GM15510 (cell line): ENCODE measurements around the gene STC2.
A peak's percentile ranks its signal among the peaks of the same experiment; 100 is the strongest.

ENCODE experiments used
- POLR2A ChIP-seq: IDR thresholded peaks from 3 replicates; pipeline ENCODE4 v1.6.1; 2011; ENCODE audit warnings: borderline replicate concordance; ENCODE audit not compliant: insufficient read length; ENCODE audit errors: extremely low read depth

Gene STC2

DNA sequence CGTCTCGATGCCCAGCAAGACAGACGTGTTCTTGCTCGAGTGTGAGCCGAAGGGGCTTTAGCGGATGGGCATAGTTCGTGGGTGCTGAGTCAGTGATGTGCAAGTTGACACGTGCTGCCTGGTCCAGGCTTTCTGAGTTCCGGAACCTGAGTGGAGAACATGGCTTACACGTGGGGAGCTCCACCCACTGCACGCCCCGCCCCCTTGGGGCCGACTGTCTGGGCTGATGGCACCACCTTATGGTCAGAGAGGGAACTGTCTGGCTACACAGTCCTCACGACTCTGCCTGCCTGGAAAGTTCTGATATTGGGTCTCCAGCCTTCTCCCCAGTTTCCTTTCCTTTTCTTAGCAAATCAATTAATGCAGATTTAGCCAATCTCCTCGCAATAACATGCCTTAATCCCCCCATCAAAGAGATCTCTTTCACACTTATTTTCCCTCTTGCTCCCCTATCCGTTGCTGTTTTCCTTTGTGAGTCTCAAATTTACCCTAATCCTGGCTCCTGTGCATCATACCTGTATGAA is 3.8 kb upstream of the STC2 start:
- TF ChIP-seq POLR2A = peak; percentile 29

DNA sequence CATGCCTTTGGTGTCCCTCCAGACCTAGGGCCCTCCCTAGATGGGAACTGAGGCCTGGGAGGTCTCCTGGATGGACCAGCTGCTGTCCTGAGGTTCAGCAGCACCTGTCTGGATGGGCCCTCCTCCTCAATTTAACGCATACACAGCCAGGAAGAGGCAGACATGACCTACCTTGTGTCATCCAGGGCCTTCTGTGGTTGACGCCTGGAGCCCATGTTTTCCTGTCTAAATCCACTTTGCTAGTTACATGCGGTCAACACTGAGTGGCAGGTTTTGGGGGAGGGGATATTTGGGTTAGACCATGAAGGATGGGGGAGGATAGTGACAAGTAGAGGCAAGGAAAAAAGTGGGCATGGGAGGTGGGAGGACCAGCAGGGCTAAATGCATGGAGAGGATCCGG is 3.1 kb upstream of the STC2 start:
- no peak for TF ChIP-seq POLR2A

DNA sequence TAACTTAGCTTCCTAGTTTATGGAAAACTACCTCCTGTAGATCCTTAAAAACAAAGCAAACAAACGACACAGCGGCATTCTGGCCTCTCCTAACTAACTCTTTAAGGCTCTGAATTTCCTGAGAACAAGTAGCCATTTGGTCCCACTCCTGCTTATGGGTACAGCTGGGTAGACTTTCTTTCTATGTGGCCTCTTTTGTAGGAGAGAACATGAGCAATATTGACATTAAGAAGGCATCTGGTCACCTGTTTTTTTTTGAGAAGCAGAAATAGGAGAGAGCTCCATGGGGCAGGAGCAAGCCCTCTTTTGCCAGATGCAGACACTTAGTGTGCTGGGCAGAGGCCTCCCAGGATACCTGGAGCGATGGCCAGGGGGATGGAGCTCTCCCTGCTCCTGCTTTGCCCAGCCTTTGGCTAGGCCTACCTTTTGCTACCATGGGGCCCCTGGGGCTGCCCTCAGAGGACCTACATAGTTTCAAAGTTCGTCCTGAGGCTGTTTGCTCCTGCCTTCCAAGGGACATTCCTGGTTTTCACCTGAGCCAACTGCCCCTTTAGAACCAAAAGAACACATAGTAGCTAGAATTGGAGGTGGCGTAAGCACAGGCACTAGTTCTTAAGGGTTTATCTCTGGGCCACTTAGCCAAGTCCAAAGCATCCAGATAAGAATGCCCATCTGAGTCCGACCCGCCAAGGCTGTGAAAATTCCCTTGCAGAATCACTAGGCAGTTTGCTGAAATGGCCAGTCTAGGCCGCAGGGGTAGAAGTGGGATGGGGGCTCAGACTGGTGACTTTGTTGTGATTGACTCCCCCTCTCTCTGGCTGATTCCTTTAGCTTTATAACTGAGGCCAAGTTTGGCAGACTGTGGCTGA is 2.4 kb upstream of the STC2 start:
- TF ChIP-seq POLR2A = no peak

DNA sequence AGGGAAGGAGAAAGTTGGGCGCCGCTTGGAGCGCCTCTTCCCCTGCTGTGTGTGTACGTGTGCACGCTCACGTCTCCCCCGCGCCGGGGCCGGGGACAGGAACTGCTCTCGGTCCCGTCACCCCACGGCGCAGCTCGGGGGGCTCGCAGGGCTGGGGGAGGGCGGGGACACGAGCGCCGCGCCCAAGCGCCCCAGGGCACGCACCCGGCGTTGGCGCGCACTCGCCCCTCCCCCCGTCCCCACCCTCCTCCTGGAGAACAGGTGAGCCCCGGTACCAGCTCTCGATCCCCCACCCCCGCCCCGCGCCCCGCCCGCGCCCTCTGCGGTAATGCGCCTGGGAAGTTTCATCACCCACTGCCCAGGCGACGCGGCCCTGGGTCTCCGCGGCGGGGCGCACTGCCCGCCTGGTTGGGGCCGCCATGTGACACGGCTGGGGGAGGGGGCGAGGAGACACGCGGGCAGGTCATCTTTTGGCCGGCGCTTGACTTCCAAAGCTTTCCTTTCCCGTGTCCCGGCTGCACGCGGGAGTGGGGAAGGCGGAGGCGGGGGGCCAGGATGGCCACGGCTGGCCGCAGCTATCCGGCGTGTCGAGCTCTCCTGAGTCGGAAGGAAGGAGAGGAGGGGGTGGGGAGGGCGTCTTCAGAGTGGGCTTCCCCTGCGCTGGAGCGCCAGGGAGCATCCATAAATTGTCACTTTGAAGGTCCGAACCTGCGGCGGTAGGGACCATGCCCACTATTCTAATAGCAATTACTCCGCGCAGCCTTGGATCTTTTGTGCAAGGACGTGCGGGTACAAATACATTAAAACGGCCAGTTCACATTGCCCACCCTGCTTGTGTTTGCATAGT is 1.5 kb upstream of the STC2 start:
- TF ChIP-seq POLR2A = peak; percentile 62

DNA sequence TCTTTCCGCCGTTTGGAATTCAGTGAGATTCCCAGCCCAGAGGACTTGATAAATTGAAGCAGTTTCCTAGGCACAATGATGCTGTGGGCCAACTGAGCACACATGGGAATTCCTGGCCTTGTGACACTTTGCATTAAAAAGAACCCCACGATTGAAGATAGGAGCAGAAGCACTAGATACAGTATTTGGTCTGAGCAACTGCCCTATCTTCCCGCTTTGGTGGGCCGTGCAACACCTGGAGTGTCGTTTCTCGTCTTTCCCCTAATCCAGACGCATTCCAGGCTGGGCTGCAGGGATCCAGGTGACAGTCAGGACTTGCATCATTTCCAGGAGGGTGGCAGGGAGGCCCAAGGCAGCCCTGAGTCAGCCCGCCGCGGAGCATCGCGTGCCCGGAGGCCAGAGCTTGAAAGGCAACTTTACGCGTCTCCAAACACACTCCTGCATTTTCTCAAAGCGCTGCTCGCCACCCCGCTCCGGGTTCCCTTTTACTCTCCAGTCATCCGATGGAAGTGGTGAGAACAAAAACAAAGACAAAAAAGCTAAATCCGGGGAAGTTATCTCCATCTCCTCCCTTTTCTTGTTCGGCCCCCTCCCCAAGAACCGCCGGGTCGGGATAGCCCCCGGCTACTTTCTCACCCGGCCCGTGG is 753 bp upstream of the STC2 start:
- no peak for TF ChIP-seq POLR2A

DNA sequence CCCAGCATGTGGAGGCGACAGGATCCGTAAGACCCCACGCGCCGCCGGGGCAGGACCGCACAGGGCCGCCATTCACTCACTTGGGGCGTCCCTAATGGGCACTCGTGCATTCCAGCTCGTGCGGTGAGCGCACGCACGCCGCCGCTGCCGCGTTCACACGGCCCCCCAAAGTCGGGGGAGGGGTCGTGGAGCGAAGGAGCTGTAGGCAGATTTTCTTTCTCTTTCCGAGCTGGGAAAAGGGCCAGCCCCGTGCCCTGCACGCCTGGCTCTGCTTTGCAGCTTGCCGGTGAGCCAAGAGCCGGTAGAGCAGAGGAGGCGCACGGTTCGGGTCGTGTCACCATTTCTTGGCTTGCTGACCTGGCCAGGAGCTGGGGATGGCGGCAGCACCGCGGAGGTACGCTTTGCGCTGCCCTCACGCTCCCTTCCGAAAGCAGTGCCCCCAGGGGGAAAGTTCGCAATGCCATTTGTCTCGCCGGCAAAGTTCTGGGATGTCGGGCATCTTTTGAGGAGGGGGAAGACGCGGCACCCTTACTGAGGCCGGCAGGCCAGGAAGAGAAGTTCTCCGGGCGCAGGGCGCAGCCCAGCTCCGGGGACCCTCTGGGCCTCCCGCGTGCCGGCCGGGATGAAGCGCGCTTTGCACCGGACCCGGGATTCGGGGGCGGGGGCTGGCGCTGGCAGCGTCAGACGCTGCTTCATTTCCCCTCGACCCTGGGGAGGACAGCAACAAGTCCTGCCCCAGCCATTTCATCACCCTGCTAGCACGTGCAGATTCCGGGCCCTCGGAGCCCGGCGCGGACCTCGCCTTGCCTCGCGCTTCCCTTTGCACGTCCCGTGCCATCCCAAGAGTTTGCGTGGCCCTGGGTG is 898 bp downstream of the STC2 start:
- TF ChIP-seq POLR2A = no peak

DNA sequence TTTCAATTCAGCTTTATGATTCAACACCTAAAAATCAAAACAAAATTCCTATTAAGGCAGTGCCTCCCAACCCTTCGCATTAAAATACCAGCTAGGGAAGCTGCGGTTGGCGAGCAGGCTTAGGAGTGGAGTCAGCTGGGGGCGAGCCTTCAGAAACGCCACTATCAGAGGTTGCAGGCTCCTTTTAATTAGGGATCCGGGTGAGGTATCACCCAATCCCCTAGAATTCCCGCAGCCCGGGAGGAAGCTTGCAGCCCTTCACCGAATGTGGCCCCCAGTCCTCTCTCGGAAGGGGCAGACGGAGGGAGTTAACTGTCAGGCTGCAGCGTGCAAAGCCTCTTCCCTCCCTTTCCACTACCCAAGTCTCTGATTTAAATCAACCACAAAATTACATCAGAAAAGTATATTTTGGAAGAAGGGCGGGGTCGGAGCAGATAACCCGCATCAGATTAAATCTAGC is 1.7 kb downstream of the STC2 start:
- no peak for TF ChIP-seq POLR2A

DNA sequence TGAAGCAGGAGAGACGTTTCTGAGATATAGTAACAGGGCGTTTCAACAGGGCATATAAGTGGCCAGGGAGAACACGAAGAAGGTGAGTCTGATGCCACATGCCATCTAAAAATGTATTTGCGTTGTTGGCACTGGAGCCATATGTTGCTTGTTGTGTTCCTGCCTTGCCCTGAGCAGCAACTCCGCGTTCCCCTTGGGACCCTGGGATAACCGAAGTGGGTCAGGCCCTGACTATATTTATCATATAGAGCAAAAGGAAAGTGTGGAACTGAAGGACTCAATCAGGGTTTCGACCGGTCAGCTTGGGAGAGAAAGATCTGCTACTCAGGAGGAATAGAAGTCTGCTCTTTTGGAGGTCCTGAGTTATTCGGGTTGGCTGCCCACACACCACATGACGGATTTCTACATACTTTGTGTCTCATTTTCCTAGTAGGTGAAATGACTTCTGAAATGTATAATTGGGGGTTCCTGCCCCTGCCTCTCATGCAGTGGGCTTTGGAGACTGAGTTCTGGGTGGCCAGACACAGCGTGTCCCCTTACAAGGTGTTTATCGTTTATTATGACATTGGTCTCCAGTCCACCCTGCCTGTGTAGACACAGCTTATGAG is 3.0 kb downstream of the STC2 start:
- TF ChIP-seq POLR2A = no peak

DNA sequence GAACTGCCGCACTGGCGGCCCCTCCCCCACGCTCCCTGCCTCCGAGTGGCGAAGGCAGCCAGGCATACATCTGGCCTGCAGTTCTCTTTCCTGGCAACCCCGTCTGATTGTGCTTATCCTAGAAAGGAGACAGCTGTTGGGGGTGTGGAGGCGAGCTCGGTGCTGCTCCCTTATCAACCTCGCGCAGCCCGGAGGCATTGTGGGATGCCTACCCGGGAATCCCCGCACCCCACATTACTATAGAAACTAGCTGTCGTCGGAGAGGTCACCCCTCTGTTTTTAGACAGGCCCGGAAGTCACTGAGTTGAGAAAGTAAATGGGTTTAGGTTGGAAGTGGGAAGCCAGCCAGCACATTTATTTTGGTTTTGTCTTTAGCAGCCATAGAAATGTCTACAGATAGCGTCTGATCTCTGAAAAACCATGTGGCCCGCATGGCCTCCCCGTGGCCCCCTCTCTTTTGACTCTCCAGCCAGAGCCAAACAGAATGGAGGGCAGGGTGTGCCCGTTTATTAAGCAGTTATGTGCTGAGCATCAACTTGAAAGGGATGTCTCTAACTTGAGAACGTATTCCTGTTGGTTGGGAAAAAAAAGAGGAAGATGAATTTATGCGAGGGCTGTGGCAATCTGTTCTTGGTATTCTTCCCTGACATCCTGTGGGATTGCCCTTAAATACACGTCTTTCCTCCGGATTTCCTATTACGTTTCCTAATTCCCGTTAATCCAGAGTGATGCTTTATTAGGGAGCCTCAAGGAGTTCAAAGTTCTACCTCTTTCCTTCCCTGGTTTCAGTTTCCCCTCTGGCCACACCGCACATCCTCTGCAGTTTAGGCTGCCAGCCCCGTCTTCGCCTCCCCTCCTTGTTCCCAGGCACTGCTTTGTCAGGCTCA is 3.9 kb downstream of the STC2 start:
- no peak for TF ChIP-seq POLR2A

DNA sequence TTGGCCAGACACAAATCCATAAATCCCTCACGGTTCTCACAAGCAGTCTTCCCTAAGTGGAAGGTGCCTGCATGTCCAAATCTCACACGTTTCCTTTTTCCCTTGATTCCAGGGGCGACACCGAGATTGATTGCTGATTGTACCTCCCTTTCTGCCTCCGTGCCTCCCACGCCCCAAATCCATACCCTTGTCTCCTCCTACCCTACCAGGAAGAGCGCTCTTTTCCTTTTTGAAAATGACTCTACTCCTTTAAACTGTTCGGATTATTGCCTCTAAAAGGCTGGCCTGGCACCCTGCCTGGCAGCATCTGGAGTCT is 4.5 kb downstream of the STC2 start:
- no peak for TF ChIP-seq POLR2A

DNA sequence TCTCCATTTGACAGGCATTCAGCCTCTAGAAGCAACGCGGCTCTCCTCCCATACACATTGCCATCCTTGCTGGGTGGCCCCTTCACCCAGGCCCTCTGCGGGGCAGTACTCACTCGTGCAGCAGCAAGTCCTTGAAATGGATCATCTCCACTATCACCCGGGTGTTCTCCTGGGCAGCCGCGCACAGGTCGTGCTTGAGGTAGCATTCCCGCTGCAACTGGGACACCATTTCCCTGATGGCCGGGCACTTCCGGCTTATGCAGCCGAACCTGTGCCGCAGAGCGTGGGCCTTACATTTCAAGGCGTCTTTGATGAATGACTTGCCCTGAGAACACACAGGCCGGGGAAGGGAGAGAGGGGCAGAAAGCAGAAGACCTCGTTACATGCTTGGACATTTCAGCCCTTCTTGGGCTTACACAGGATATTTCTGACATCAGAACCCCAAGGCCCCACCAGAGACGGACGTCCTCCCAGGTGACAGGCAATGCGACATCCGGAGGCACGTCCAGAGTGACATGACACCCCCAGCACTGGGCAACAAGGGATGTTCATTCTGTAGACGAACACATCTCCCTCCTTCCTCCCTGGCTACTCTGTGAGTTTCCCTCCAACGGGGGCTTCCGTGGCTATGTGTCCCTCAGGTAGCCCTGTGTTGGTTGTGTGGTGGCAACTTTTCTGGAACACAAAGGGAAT is 5.0 kb downstream of the STC2 start:
- no peak for TF ChIP-seq POLR2A

DNA sequence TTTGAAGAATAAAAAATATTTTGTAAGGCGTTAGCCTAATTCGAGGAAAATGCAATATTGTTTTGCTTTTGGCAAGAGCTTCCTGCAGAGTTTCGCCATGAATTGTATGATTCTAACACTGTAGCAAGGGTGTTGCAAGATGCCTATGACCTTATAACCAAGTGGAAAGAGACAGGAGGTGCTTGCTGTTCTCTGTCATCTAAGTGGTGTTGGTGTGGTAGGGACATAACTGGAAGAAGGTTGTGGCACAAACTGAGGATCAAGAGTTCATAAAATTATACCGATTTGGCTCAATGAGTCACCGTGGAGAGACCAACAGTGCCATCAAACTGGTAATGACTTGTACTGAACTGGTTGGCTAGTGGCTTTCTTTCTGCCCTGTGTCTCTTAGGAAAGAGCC is 6.3 kb downstream of the STC2 start:
- no peak for TF ChIP-seq POLR2A
